T-helper 2 cell treated with Interferon-gamma antibody and Interleukin-4, amounts not matched to agents 5 μg/mL and 100 μg/mL, for 36 hours (primary cell): ENCODE data around the gene KCNN2.

ENCODE experiments used
- DNase-seq: peaks from one replicate; pipeline ENCODE4 v3.0.0; 2021; ENCODE audit warnings: low spot score
- H3K27ac Mint-ChIP-seq: one replicate; pipeline ENCODE4 v1.8.0; 2021; ENCODE audit warnings: mild to moderate bottlenecking, mixed read lengths
- H3K27me3 Mint-ChIP-seq: one replicate; pipeline ENCODE4 v1.8.0; 2021; ENCODE audit warnings: low read depth, mixed read lengths
- H3K36me3 Mint-ChIP-seq: one replicate; pipeline ENCODE4 v1.8.0; 2021; ENCODE audit warnings: low read depth, mixed read lengths
- H3K4me1 Mint-ChIP-seq: one replicate; pipeline ENCODE4 v1.8.0; 2021; ENCODE audit warnings: low read depth, mixed read lengths
- H3K4me3 Mint-ChIP-seq: one replicate; pipeline ENCODE4 v1.8.0; 2022; ENCODE audit warnings: mild to moderate bottlenecking, moderate library complexity, mixed read lengths
- H3K9me3 Mint-ChIP-seq: one replicate; pipeline ENCODE4 v1.8.0; 2021; ENCODE audit warnings: mixed read lengths

KCNN2 gene

DNA sequence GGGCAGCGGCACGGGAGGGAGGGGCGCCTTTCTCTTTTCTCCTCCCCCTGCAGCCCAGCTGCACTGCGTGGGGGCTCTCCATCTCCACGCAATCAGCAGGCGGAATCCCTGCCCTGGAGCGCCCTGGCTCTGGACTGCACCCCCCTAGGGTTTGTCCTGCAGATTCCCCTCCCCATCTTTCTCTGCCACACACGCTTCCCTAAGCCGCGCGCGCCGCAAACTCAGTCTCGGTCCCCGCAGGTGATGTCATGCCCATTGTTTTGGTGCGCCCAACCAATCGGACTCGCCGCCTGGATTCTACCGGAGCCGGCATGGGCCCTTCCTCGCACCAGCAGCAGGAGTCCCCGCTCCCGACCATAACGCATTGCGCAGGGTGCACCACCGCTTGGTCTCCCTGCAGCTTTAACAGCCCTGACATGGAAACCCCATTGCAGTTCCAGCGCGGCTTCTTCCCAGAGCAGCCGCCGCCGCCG lies at the start of gene KCNN2:
Gene KCNN2 (plus strand): TSS at position 347 of the 473 bp plus-strand sequence. CDS start 70 bp downstream, at position 417.
- Mint-ChIP-seq H3K4me1 (no peaks in the 10 kb centered on the region), H3K27ac (peak within 1 kb of the TSS; percentile 31), H3K36me3 (no peaks in the 10 kb centered on the region), H3K4me3 (peak within 1 kb of the TSS; percentile 46), H3K27me3 (peaks cover 52% of the 10 kb centered on the region), H3K9me3 (no peaks in the 10 kb centered on the region)
- DNase-seq: no peak

GRCh38 chr5:114312658-114313057 lies 49.2 kb upstream of the KCNN2 start:
- Mint-ChIP-seq H3K4me1 (no peaks in the 10 kb centered on the region), H3K36me3 (no peaks in the 10 kb centered on the region), H3K27me3 (no peaks in the 10 kb centered on the region), H3K9me3 (no peaks in the 10 kb centered on the region), H3K27ac (no peak overlapping the region), H3K4me3 (no peak overlapping the region)
- DNase-seq: no peak

DNA sequence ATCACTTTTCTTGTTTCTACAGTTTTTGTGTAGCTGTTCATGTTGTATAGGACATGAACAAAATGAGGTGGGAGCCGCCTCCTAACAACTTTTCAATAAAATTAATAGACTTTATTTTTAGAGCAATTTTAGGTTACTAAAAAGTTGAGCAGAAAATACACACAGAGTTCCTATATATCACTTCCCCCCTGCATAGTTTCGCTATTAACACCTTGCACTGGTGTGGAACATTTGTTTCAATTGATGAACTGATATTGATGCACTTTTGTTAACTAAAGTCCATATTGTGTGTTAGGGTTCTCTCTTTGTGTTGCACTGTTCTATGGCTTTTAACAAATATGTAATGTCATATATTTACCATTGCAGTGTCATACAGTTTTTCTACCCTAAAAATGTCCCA lies 47.8 kb upstream of the KCNN2 start:
- H3K27me3 Mint-ChIP-seq: no peaks in the 10 kb centered on the region
- H3K9me3 Mint-ChIP-seq: no peaks in the 10 kb centered on the region
- no peaks in the 10 kb centered on the region for H3K36me3 Mint-ChIP-seq
- no peak for DNase-seq
- H3K4me1 Mint-ChIP-seq: no peaks in the 10 kb centered on the region
- H3K4me3 Mint-ChIP-seq: no peak overlapping the region
- no peak overlapping the region for H3K27ac Mint-ChIP-seq

- Mint-ChIP-seq H3K36me3 (no peaks in the 10 kb centered on the region), H3K27me3 (no peaks in the 10 kb centered on the region), H3K4me3 (no peak overlapping the region), H3K27ac (no peak overlapping the region), H3K9me3 (no peaks in the 10 kb centered on the region), H3K4me1 (no peaks in the 10 kb centered on the region)
- no peak for DNase-seq
Observed at GRCh38 chr5:114316167-114316566, 45.7 kb upstream of the KCNN2 start.

DNA sequence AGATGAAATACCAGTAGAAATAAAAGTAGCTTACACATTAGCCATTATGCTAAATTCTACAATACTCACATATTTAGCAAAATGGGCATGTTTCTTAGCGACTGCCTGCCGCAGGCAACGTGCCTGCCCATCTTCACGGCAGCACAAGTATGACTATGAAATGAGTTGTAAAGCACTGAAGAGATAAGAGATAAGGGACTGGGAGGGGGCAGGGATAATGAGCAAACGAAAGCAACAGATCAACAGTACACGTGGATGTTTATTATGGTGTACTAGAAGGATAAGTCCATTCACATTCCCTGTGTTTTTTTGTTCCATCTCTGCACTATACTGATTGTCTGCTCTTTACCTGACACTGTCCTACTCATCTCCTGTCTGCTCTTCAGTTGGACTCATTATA lies 44.1 kb upstream of the KCNN2 start:
- Mint-ChIP-seq H3K27me3 (no peaks in the 10 kb centered on the region), H3K27ac (no peak overlapping the region), H3K4me3 (no peak overlapping the region), H3K4me1 (no peaks in the 10 kb centered on the region), H3K9me3 (no peaks in the 10 kb centered on the region), H3K36me3 (no peaks in the 10 kb centered on the region)
- no peak for DNase-seq

GRCh38 chr5:114319236-114319635 lies 42.6 kb upstream of the KCNN2 start:
- no peaks in the 10 kb centered on the region for H3K9me3 Mint-ChIP-seq
- no peaks in the 10 kb centered on the region for H3K27me3 Mint-ChIP-seq
- H3K4me1 Mint-ChIP-seq: no peaks in the 10 kb centered on the region
- no peak overlapping the region for H3K4me3 Mint-ChIP-seq
- no peak for DNase-seq
- no peaks in the 10 kb centered on the region for H3K36me3 Mint-ChIP-seq
- H3K27ac Mint-ChIP-seq: no peak overlapping the region

GRCh38 chr5:114319821-114320220 lies 42.0 kb upstream of the KCNN2 start:
- Mint-ChIP-seq H3K27me3 (no peaks in the 10 kb centered on the region), H3K4me1 (no peaks in the 10 kb centered on the region), H3K27ac (no peak overlapping the region), H3K4me3 (no peak overlapping the region), H3K36me3 (no peaks in the 10 kb centered on the region), H3K9me3 (no peaks in the 10 kb centered on the region)
- no peak for DNase-seq

GRCh38 chr5:114324282-114324681 lies 37.6 kb upstream of the KCNN2 start:
- H3K27me3 Mint-ChIP-seq: no peaks in the 10 kb centered on the region
- H3K9me3 Mint-ChIP-seq: no peaks in the 10 kb centered on the region
- no peak overlapping the region for H3K27ac Mint-ChIP-seq
- H3K36me3 Mint-ChIP-seq: no peaks in the 10 kb centered on the region
- H3K4me1 Mint-ChIP-seq: no peaks in the 10 kb centered on the region
- DNase-seq: no peak
- no peak overlapping the region for H3K4me3 Mint-ChIP-seq

DNA sequence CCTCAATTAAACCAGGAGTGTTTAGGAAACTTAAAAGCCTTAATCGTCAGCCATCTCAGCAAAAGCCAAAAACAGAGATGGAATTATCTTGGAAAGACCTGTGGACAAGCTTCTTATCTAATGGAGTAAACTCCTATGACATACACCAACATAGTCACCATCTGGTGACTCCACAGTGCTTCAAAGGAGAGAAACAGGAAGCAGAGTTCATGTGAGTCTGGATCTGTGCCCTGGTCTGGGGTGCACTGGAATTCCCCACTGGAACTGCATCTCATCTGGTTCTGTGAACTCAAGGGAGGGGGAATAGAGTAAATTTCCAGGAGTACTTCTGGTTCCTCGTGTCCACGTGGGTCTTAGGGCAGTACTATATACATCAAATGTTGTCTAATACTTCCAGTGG lies 36.3 kb upstream of the KCNN2 start:
- no peaks in the 10 kb centered on the region for H3K36me3 Mint-ChIP-seq
- no peaks in the 10 kb centered on the region for H3K4me1 Mint-ChIP-seq
- H3K27me3 Mint-ChIP-seq: no peaks in the 10 kb centered on the region
- no peaks in the 10 kb centered on the region for H3K9me3 Mint-ChIP-seq
- H3K4me3 Mint-ChIP-seq: no peak overlapping the region
- DNase-seq: no peak
- no peak overlapping the region for H3K27ac Mint-ChIP-seq

GRCh38 chr5:114327474-114327873 lies 34.4 kb upstream of the KCNN2 start:
- DNase-seq: no peak
- Mint-ChIP-seq H3K9me3 (no peaks in the 10 kb centered on the region), H3K4me3 (no peak overlapping the region), H3K27ac (no peak overlapping the region), H3K27me3 (no peaks in the 10 kb centered on the region), H3K36me3 (no peaks in the 10 kb centered on the region), H3K4me1 (no peaks in the 10 kb centered on the region)

DNA sequence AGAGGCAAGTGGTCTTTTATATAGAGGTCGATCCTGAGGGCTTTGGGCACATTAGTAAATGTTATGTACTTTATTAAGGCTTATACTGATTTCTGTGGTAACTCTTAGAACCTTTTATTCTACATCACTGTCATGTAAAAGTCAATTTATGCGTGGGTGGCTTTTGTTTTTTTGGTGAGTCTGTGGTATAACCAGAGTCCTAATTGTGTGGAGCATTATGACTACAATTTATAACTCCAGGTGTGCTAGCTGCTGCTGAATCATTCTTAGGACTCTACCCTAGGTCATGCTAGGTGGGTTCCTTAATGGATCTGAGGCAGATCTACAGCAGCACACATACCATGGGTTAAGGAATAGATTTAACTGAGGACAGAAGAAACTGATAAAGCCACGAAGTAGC lies 33.9 kb upstream of the KCNN2 start:
- Mint-ChIP-seq H3K27me3 (no peaks in the 10 kb centered on the region), H3K36me3 (no peaks in the 10 kb centered on the region), H3K4me1 (no peaks in the 10 kb centered on the region), H3K9me3 (no peaks in the 10 kb centered on the region), H3K27ac (no peak overlapping the region), H3K4me3 (no peak overlapping the region)
- DNase-seq: no peak

DNA sequence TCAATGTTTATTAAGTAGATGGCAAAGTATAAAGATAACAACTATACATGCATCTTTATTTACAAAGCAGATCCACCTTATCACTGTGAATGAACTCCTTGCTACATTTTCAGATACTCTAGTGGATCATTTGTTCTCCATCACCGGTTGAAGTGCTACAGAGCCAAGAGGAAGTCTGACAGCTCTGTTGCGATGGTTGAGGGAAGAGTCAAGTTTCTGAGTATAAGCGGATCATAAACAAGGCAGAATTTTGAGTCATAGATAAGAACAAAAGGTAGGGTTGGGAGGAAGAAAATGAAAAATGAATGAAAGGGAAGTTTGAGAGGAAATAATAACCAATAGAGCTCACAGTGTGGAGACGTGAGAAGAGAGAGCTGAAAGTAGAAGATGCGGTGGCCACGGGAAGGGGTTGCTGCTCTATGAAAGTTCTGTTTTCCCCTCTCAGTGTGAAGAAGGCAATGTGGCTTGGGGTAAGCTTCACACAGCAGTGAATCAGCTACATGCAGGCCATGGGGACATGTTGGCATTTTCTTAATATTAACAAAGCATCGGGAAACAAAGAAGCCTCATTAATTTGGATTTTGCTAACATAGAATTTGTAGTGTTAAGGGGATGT lies 30.8 kb upstream of the KCNN2 start:
- H3K4me1 Mint-ChIP-seq: no peaks in the 10 kb centered on the region
- no peaks in the 10 kb centered on the region for H3K27me3 Mint-ChIP-seq
- no peaks in the 10 kb centered on the region for H3K36me3 Mint-ChIP-seq
- H3K27ac Mint-ChIP-seq: no peak overlapping the region
- no peak overlapping the region for H3K4me3 Mint-ChIP-seq
- DNase-seq: no peak
- no peaks in the 10 kb centered on the region for H3K9me3 Mint-ChIP-seq

DNA sequence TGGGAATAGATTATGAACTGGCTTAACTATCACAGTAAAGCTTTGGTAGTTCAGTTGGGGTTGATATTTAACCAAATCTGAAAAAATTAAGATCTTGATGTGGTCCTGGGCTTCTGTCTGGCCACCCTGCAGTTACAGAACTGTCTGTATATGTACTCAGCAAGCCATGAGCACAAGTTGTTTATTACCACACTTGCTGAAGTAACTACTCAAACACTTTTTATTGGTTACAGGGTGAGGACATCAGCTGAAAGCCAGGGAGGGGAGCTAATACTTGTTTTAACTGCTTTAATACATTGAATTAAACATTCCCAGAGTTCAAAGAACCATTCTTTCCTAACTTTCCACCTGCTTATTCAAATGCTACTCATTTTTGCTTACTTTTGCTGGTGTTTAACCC lies 29.4 kb upstream of the KCNN2 start:
- Mint-ChIP-seq H3K4me1 (no peaks in the 10 kb centered on the region), H3K27ac (no peak overlapping the region), H3K9me3 (no peaks in the 10 kb centered on the region), H3K4me3 (no peak overlapping the region), H3K27me3 (no peaks in the 10 kb centered on the region), H3K36me3 (no peaks in the 10 kb centered on the region)
- no peak for DNase-seq

- no peaks in the 10 kb centered on the region for H3K36me3 Mint-ChIP-seq
- no peak for DNase-seq
- no peaks in the 10 kb centered on the region for H3K4me1 Mint-ChIP-seq
- no peaks in the 10 kb centered on the region for H3K27me3 Mint-ChIP-seq
- H3K4me3 Mint-ChIP-seq: no peak overlapping the region
- H3K9me3 Mint-ChIP-seq: no peaks in the 10 kb centered on the region
- H3K27ac Mint-ChIP-seq: no peak overlapping the region
Observed at GRCh38 chr5:114332925-114333324, 28.9 kb upstream of the KCNN2 start.

- no peak for DNase-seq
- Mint-ChIP-seq H3K27ac (no peak overlapping the region), H3K4me1 (no peaks in the 10 kb centered on the region), H3K36me3 (no peaks in the 10 kb centered on the region), H3K9me3 (no peaks in the 10 kb centered on the region), H3K27me3 (no peaks in the 10 kb centered on the region), H3K4me3 (no peak overlapping the region)
Observed at GRCh38 chr5:114335391-114335790, 26.5 kb upstream of the KCNN2 start.
